Pons (tissue), 1 donor: Measurements from ENCODE around the gene SP1.

ENCODE experiments used
- DNase-seq: peaks from one replicate; pipeline ENCODE4 v3.0.0-alpha.2; 2016; ENCODE audit warnings: low spot score

The SP1 gene

GRCh38 chr12:53452159-53453077, 72.4 kb downstream of the SP1 start:
- peak; percentile 81 for DNase-seq

GRCh38 chr12:53453953-53454640, 74.1 kb downstream of the SP1 start:
- DNase-seq = no peak

- no peak for DNase-seq
Measured at GRCh38 chr12:53454707-53455106, 74.7 kb downstream of the SP1 start.

GRCh38 chr12:53456654-53457366, 76.8 kb downstream of the SP1 start:
- DNase-seq = no peak

- DNase-seq = no peak
Measured at GRCh38 chr12:53459097-53459496, 79.1 kb downstream of the SP1 start.

GRCh38 chr12:53461059-53461458, 81.1 kb downstream of the SP1 start:
- no peak for DNase-seq

GRCh38 chr12:53461591-53461990, 81.6 kb downstream of the SP1 start:
- no peak for DNase-seq

- no peak for DNase-seq
Measured at GRCh38 chr12:53462935-53463334, 83.0 kb downstream of the SP1 start.

GRCh38 chr12:53463802-53464560, 84.0 kb downstream of the SP1 start:
- no peak for DNase-seq

GRCh38 chr12:53464685-53465418, 84.9 kb downstream of the SP1 start:
- no peak for DNase-seq

- DNase-seq = no peak
Measured at GRCh38 chr12:53465679-53466078, 85.7 kb downstream of the SP1 start.
